ENCODE measurements around the gene PSAT1. TPM values are rescaled to one million over a fixed set of nuclear protein-coding genes. Genes with fewer than 3 reads are reported as not detected.

Gene PSAT1
- total and polyA plus RNA-seq, 2 experiments from 2014 or later, result 414 to 486 TPM

- Histone ChIP-seq H3K4me1 (ENCODE audit: insufficient read depth) (peaks cover 34% of the 10 kb centered on the region), H3K36me3 (ENCODE audit: insufficient read depth) (no peaks in the 10 kb centered on the region), H3K27me3 (ENCODE audit: insufficient read depth) (no peaks in the 10 kb centered on the region), H3K9me2 (ENCODE audit: insufficient read depth) (no peaks in the 10 kb centered on the region), H2AFZ (no peak overlapping the region), H4K20me1 (replicated peaks; ENCODE audit: insufficient read depth) (no peaks in the 10 kb centered on the region), H3K4me2 (no peak overlapping the region), H3K27ac (ENCODE audit: low read depth) (no peak overlapping the region), H3F3A (replicated peaks; ENCODE audit: low read depth) (0 out of 2 replicates have a peak, but pooled peaks cover 2% of the 10 kb centered on the region), H3K4me3 (no peak overlapping the region), H3K79me2 (replicated peaks; ENCODE audit: insufficient read depth) (no peaks in the 10 kb centered on the region)
- Mint-ChIP-seq H3K4me3 (no peak overlapping the region), H3K4me1 (peaks cover 33% of the 10 kb centered on the region), H3K9me3 (no peaks in the 10 kb centered on the region), H3K36me3 (ENCODE audit: low read depth) (no peaks in the 10 kb centered on the region), H3K27ac (no peak overlapping the region), H3K27me3 (ENCODE audit: insufficient read depth, low read depth, poor library complexity) (peaks cover 5% of the 10 kb centered on the region)
- no peak for TF ChIP-seq STAT1 (IDR thresholded peaks at IDR 0.05; ENCODE audit: unreplicated experiment)
- TF ChIP-seq EZH2 (IDR thresholded peaks at IDR 0.05; ENCODE audit: low read depth, unreplicated experiment), result no peak
- TF ChIP-seq, protein P1, sequence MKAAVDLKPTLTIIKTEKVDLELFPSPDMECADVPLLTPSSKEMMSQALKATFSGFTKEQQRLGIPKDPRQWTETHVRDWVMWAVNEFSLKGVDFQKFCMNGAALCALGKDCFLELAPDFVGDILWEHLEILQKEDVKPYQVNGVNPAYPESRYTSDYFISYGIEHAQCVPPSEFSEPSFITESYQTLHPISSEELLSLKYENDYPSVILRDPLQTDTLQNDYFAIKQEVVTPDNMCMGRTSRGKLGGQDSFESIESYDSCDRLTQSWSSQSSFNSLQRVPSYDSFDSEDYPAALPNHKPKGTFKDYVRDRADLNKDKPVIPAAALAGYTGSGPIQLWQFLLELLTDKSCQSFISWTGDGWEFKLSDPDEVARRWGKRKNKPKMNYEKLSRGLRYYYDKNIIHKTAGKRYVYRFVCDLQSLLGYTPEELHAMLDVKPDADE (IDR thresholded peaks at IDR 0.05), result no peak
- no peak for ATAC-seq
- peak; percentile 15 for DNase-seq (ENCODE audit: low spot score)
Observed at GRCh38 chr9:78366827-78367226, 69.9 kb downstream of the PSAT1 start.

DNA sequence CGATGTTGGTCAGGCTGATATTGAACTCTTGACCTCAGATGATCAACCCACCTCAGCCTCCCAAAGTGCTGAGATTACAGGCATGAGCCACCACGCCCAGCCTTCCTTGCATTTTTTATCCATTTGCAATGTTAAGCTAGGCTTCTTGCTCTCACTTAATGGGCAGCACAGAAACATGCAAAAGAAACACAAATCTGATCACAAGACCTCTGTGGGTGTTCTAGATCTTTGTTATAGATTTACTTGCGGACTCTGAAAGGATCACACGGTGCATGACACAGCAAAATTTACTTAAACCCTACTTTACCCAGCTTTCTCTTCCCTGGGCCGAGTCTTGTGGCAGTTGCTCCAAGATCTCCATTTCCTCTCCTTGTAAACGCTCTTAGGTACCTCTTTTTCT lies 71.3 kb downstream of the PSAT1 start:
- no peak overlapping the region for H3K4me3 Mint-ChIP-seq
- Histone ChIP-seq H3K36me3 (ENCODE audit: insufficient read depth) (no peaks in the 10 kb centered on the region), H3K4me2 (no peak overlapping the region), H4K20me1 (replicated peaks; ENCODE audit: insufficient read depth) (no peaks in the 10 kb centered on the region), H3K4me1 (ENCODE audit: insufficient read depth) (peaks cover 34% of the 10 kb centered on the region), H3K9me2 (ENCODE audit: insufficient read depth) (no peaks in the 10 kb centered on the region), H3K27me3 (ENCODE audit: insufficient read depth) (no peaks in the 10 kb centered on the region), H3K79me2 (replicated peaks; ENCODE audit: insufficient read depth) (no peaks in the 10 kb centered on the region), H3K27ac (ENCODE audit: low read depth) (0 out of 2 replicates have a peak overlapping the region, but pooled peaks have one; percentile 55), H2AFZ (no peak overlapping the region), H3F3A (replicated peaks; ENCODE audit: low read depth) (0 out of 2 replicates have a peak, but pooled peaks cover 2% of the 10 kb centered on the region), H3K4me3 (no peak overlapping the region)
- no peaks in the 10 kb centered on the region for H3K9me3 Mint-ChIP-seq
- ATAC-seq (no peak), DNase-seq (ENCODE audit: low spot score) (no peak)
- TF ChIP-seq, protein P1 (IDR thresholded peaks at IDR 0.05), result no peak
- TF ChIP-seq NANOG (IDR thresholded peaks at IDR 0.05; ENCODE audit: borderline replicate concordance) (no peak), POLR2AphosphoS5 (IDR thresholded peaks at IDR 0.05; ENCODE audit: low read depth) (no peak), EZH2phosphoT487 (IDR thresholded peaks at IDR 0.05; ENCODE audit: unreplicated experiment) (no peak), JUNB (IDR thresholded peaks at IDR 0.05; ENCODE audit: unreplicated experiment) (no peak), CTCF (conservative IDR thresholded peaks at IDR 0.05; ENCODE audit: low read depth in 2 of 2) (no peak), ZNF331 (CRISPR knock-in tag; IDR thresholded peaks at IDR 0.05; ENCODE audit: low read depth) (no peak), ZNF114 (CRISPR knock-in tag; IDR thresholded peaks at IDR 0.05) (no peak)
- TF ChIP-seq, protein P2, sequence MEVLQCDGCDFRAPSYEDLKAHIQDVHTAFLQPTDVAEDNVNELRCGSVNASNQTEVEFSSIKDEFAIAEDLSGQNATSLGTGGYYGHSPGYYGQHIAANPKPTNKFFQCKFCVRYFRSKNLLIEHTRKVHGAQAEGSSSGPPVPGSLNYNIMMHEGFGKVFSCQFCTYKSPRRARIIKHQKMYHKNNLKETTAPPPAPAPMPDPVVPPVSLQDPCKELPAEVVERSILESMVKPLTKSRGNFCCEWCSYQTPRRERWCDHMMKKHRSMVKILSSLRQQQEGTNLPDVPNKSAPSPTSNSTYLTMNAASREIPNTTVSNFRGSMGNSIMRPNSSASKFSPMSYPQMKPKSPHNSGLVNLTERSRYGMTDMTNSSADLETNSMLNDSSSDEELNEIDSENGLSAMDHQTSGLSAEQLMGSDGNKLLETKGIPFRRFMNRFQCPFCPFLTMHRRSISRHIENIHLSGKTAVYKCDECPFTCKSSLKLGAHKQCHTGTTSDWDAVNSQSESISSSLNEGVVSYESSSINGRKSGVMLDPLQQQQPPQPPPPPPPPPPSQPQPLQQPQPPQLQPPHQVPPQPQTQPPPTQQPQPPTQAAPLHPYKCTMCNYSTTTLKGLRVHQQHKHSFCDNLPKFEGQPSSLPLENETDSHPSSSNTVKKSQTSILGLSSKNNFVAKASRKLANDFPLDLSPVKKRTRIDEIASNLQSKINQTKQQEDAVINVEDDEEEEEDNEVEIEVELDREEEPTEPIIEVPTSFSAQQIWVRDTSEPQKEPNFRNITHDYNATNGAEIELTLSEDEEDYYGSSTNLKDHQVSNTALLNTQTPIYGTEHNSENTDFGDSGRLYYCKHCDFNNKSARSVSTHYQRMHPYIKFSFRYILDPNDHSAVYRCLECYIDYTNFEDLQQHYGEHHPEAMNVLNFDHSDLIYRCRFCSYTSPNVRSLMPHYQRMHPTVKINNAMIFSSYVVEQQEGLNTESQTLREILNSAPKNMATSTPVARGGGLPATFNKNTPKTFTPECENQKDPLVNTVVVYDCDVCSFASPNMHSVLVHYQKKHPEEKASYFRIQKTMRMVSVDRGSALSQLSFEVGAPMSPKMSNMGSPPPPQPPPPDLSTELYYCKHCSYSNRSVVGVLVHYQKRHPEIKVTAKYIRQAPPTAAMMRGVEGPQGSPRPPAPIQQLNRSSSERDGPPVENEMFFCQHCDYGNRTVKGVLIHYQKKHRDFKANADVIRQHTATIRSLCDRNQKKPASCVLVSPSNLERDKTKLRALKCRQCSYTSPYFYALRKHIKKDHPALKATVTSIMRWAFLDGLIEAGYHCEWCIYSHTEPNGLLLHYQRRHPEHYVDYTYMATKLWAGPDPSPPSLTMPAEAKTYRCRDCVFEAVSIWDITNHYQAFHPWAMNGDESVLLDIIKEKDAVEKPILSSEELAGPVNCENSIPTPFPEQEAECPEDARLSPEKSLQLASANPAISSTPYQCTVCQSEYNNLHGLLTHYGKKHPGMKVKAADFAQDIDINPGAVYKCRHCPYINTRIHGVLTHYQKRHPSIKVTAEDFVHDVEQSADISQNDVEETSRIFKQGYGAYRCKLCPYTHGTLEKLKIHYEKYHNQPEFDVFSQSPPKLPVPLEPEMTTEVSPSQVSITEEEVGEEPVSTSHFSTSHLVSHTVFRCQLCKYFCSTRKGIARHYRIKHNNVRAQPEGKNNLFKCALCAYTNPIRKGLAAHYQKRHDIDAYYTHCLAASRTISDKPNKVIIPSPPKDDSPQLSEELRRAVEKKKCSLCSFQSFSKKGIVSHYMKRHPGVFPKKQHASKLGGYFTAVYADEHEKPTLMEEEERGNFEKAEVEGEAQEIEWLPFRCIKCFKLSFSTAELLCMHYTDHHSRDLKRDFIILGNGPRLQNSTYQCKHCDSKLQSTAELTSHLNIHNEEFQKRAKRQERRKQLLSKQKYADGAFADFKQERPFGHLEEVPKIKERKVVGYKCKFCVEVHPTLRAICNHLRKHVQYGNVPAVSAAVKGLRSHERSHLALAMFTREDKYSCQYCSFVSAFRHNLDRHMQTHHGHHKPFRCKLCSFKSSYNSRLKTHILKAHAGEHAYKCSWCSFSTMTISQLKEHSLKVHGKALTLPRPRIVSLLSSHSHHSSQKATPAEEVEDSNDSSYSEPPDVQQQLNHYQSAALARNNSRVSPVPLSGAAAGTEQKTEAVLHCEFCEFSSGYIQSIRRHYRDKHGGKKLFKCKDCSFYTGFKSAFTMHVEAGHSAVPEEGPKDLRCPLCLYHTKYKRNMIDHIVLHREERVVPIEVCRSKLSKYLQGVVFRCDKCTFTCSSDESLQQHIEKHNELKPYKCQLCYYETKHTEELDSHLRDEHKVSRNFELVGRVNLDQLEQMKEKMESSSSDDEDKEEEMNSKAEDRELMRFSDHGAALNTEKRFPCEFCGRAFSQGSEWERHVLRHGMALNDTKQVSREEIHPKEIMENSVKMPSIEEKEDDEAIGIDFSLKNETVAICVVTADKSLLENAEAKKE (CRISPR knock-in tag; IDR thresholded peaks at IDR 0.05), result no peak
- peak overlapping the region; percentile 46 for H3K27ac Mint-ChIP-seq
- peaks cover 33% of the 10 kb centered on the region for H3K4me1 Mint-ChIP-seq
- no peaks in the 10 kb centered on the region for H3K36me3 Mint-ChIP-seq (ENCODE audit: low read depth)
- H3K27me3 Mint-ChIP-seq (ENCODE audit: insufficient read depth, low read depth, poor library complexity), result peaks cover 6% of the 10 kb centered on the region
